Stimulated activated CD4-positive, alpha-beta T cell treated with anti-CD3 and anti-CD28 coated beads, Interleukin-12 subunit alpha, Interleukin-12 subunit beta, amount 100 ng/mL, for 24 hours (primary cell): ENCODE measurements around the gene PHETA1.
"Not testable (repeated sequence)": the region's sequence is repeated elsewhere in the genome, so short reads cannot be mapped to it uniquely, and the experiment has no call there.

ENCODE experiments used
- DNase-seq, 2 experiments: peaks; one replicate each; pipeline ENCODE4 v3.0.0-alpha.2; 2020; ENCODE audit warnings: low read depth in 2 of 2

PHETA1 gene

GRCh38 chr12:111405149-111405858, 36.4 kb upstream of the PHETA1 start:
- DNase-seq: peak; percentile 98 to 99

- DNase-seq: peak; percentile 48 to 73
Measured at GRCh38 chr12:111404362-111405148, 35.7 kb upstream of the PHETA1 start.

GRCh38 chr12:111402490-111402824, 33.6 kb upstream of the PHETA1 start:
- DNase-seq: not testable (repeated sequence)

GRCh38 chr12:111401167-111401605, 32.3 kb upstream of the PHETA1 start:
- DNase-seq: no peak

- DNase-seq: not testable (repeated sequence)
Measured at GRCh38 chr12:111399741-111400404, 31.0 kb upstream of the PHETA1 start.

- DNase-seq: no peak
Measured at GRCh38 chr12:111398530-111398929, 29.6 kb upstream of the PHETA1 start.

- peak; percentile 71 to 82 for DNase-seq
Measured at GRCh38 chr12:111396726-111397445, 28.0 kb upstream of the PHETA1 start.

- not testable (repeated sequence) for DNase-seq
Measured at GRCh38 chr12:111396271-111396670, 27.4 kb upstream of the PHETA1 start.

GRCh38 chr12:111395336-111396187, 26.7 kb upstream of the PHETA1 start:
- DNase-seq: no peak

GRCh38 chr12:111394480-111394879, 25.6 kb upstream of the PHETA1 start:
- DNase-seq: no peak

GRCh38 chr12:111393700-111394300, 24.9 kb upstream of the PHETA1 start:
- no peak for DNase-seq

GRCh38 chr12:111390910-111391309, 22.0 kb upstream of the PHETA1 start:
- no peak for DNase-seq

GRCh38 chr12:111389635-111390034, 20.7 kb upstream of the PHETA1 start:
- DNase-seq: no peak

GRCh38 chr12:111387747-111388323, 18.9 kb upstream of the PHETA1 start:
- no peak for DNase-seq

GRCh38 chr12:111386885-111387284, 18.0 kb upstream of the PHETA1 start:
- no peak for DNase-seq

- no peak for DNase-seq
Measured at GRCh38 chr12:111384596-111384995, 15.7 kb upstream of the PHETA1 start.

- DNase-seq: no peak
Measured at GRCh38 chr12:111379942-111380554, 11.2 kb upstream of the PHETA1 start.

- no peak for DNase-seq
Measured at GRCh38 chr12:111377440-111377839, 8.5 kb upstream of the PHETA1 start.

GRCh38 chr12:111373231-111373630, 4.3 kb upstream of the PHETA1 start:
- not testable (repeated sequence) for DNase-seq
